PC-3 (cell line): Measurements from ENCODE around the gene CCDC69. TPM values are rescaled to one million over a fixed set of nuclear protein-coding genes. Genes with fewer than 3 reads are reported as not detected.

ENCODE experiments used
- ATAC-seq: fragments of 200-7000 bp; cut with Tn5 transposase; 2 replicates; pipeline ENCODE4 v1.9.1; 2020; ENCODE audit warnings: mild to moderate bottlenecking, moderate library complexity
- BruUV-seq: library from RNA; stranded (reverse); fragments of 400-500 nt; replicated peaks from 2 replicates; lab custom pipeline; 2021; lab: Mats Ljungman, UMichigan
- CTCF ChIA-PET: fragments of 300-600 bp; sonication (Branson Sonifier 250); formaldehyde crosslinking; loops from one replicate; lab custom pipeline; 2022; ENCODE audit warnings: antibody characterized with exemption; lab: Charles Lee
- POLR2A ChIA-PET: fragments of 300-600 bp; sonication (Branson Sonifier 250); formaldehyde crosslinking; loops from one replicate; lab custom pipeline; 2022; ENCODE audit warnings: antibody characterized with exemption; ENCODE audit not compliant: unreplicated experiment; lab: Charles Lee
- DNase-seq: peaks from one replicate; pipeline ENCODE4 v3.0.0-alpha.2; 2015
- H2AFZ ChIP-seq: fragments of 300-600 bp; sonication (generic); 2 replicates; pipeline ENCODE4 v1.6.0; 2016; ENCODE audit warnings: antibody characterized with exemption, low read length
- H3F3A ChIP-seq: fragments of 300-600 bp; sonication (generic); one replicate; pipeline ENCODE4 v1.6.0; 2017; ENCODE audit warnings: antibody characterized with exemption, low read length, control low read depth, mild to moderate bottlenecking; ENCODE audit not compliant: unreplicated experiment
- H3K27ac ChIP-seq: fragments of 300-600 bp; sonication (generic); 2 replicates; pipeline ENCODE4 v1.5.1; 2016; ENCODE audit warnings: mild to moderate bottlenecking, low read length
- H3K27me3 ChIP-seq: fragments of 300-600 bp; sonication (generic); 2 replicates; pipeline ENCODE4 v1.6.1; 2016; ENCODE audit warnings: low read length, mixed read lengths
- H3K36me3 ChIP-seq: fragments of 300-600 bp; sonication (generic); 2 replicates; pipeline ENCODE4 v1.6.1; 2016; ENCODE audit warnings: low read depth, mixed run types, low read length, mixed read lengths
- H3K4me1 ChIP-seq: fragments of 300-600 bp; sonication (generic); 2 replicates; pipeline ENCODE4 v1.5.1; 2016; ENCODE audit warnings: low read length; ENCODE audit not compliant: insufficient read depth
- H3K4me2 ChIP-seq: fragments of 300-600 bp; sonication (generic); 2 replicates; pipeline ENCODE4 v1.6.0; 2016; ENCODE audit warnings: low read length
- H3K4me3 ChIP-seq: fragments of 300-600 bp; sonication (generic); 2 replicates; pipeline ENCODE4 v1.5.1; 2016; ENCODE audit warnings: mild to moderate bottlenecking, low read length, mixed read lengths
- H3K79me2 ChIP-seq: fragments of 300-600 bp; sonication (generic); 2 replicates; pipeline ENCODE4 v1.6.1; 2017; ENCODE audit warnings: low read length, mixed read lengths
- H3K9ac ChIP-seq: fragments of 300-600 bp; sonication (generic); 2 replicates; pipeline ENCODE4 v1.6.0; 2016; ENCODE audit warnings: mild to moderate bottlenecking, low read length
- H3K9me2 ChIP-seq: fragments of 300-600 bp; sonication (generic); replicated peaks from 2 replicates; pipeline ENCODE4 v1.6.1; 2016; ENCODE audit warnings: mixed run types, low read length, mixed read lengths
- H3K9me3 ChIP-seq: fragments of 300-600 bp; sonication (generic); 2 replicates; pipeline ENCODE4 v1.6.1; 2016; ENCODE audit warnings: low read length, mixed read lengths
- H4K20me1 ChIP-seq: fragments of 300-600 bp; sonication (generic); 2 replicates; pipeline ENCODE4 v1.6.1; 2016; ENCODE audit warnings: low read length, mixed read lengths
- CTCF ChIP-seq: fragments of 300-600 bp; sonication (generic); conservative IDR thresholded peaks from 2 replicates; pipeline ENCODE4 v1.5.1; 2017; ENCODE audit warnings: antibody characterized with exemption, low read depth, mild to moderate bottlenecking, low read length
- EZH2 ChIP-seq: fragments of 300-600 bp; sonication (generic); IDR thresholded peaks from one replicate; pipeline ENCODE4 v1.6.1; 2017; ENCODE audit warnings: antibody characterized with exemption, mild to moderate bottlenecking, low read length; ENCODE audit not compliant: unreplicated experiment
- EZH2phosphoT487 ChIP-seq: fragments of 300-600 bp; sonication (generic); IDR thresholded peaks from 2 replicates; pipeline ENCODE4 v1.6.1; 2018; ENCODE audit warnings: mild to moderate bottlenecking, antibody characterized with exemption, low read length, borderline replicate concordance
- intact Hi-C: fragments of 100-400 bp; cut with micrococcal nuclease; formaldehyde crosslinking; loops from 2 replicates; pipeline ENCODE4 v1.9.0; 2023
- total RNA-seq: library from RNA; depleted of rRNA; stranded (reverse); fragments of >200 nt; gene quantifications from 2 replicates; pipeline ENCODE4 v1.2.3, GENCODE V29; 2014

CCDC69 gene
- total RNA-seq, 1 experiment from 2014 or later = 26.4 TPM

- no peaks in the 10 kb centered on the region for H4K20me1 ChIP-seq
- H3K9me2 ChIP-seq = no peaks in the 10 kb centered on the region
- peaks cover 4% of the 10 kb centered on the region; the same call in 1 of the 2 replicates for H3K36me3 ChIP-seq
- H3K79me2 ChIP-seq = no peaks in the 10 kb centered on the region
- H3K4me1 ChIP-seq = no peaks in the 10 kb centered on the region
- H3K9ac ChIP-seq = no peak overlapping the region
- ATAC-seq (no peak), DNase-seq (no peak)
- no peak overlapping the region for H3K27ac ChIP-seq
- H3F3A ChIP-seq = no peaks in the 10 kb centered on the region
- no peak overlapping the region for H3K4me3 ChIP-seq
- H3K27me3 ChIP-seq = no peaks in the 10 kb centered on the region
- CTCF ChIA-PET = no interaction called here
- no peak overlapping the region for H2AFZ ChIP-seq
- POLR2A ChIA-PET = no interaction called here
- H3K4me2 ChIP-seq = no peak overlapping the region
- TF ChIP-seq EZH2phosphoT487 = no peak
- TF ChIP-seq EZH2 = no peak
- no peak for TF ChIP-seq CTCF
- intact Hi-C loops = no loop called here
- no peaks in the 10 kb centered on the region; the same call in 1 of the 2 replicates for H3K9me3 ChIP-seq
- no TSS peak for BruUV-seq
These were observed 27.2 kb downstream of the CCDC69 start for GRCh38 chr5:151196556-151197290.

- H3F3A ChIP-seq = no peaks in the 10 kb centered on the region
- peaks cover 4% of the 10 kb centered on the region; the same call in 1 of the 2 replicates for H3K36me3 ChIP-seq
- intact Hi-C loops = no loop called here
- TF ChIP-seq CTCF = no peak
- no peak for TF ChIP-seq EZH2phosphoT487
- no peak for TF ChIP-seq EZH2
- H3K9me3 ChIP-seq = no peaks in the 10 kb centered on the region; the same call in 1 of the 2 replicates
- BruUV-seq = no TSS peak
- POLR2A ChIA-PET = no interaction called here
- no peaks in the 10 kb centered on the region for H3K9me2 ChIP-seq
- no peaks in the 10 kb centered on the region for H3K27me3 ChIP-seq
- H3K79me2 ChIP-seq = no peaks in the 10 kb centered on the region
- H3K27ac ChIP-seq = no peak overlapping the region
- CTCF ChIA-PET = no interaction called here
- H3K4me2 ChIP-seq = no peak overlapping the region
- H3K4me1 ChIP-seq = no peaks in the 10 kb centered on the region
- H4K20me1 ChIP-seq = no peaks in the 10 kb centered on the region
- no peak overlapping the region for H2AFZ ChIP-seq
- ATAC-seq = no peak
- H3K4me3 ChIP-seq = no peak overlapping the region
- no peak for DNase-seq
- no peak overlapping the region for H3K9ac ChIP-seq
These were observed 28.3 kb downstream of the CCDC69 start for GRCh38 chr5:151195622-151196021.

GRCh38 chr5:151192626-151193025, 31.3 kb downstream of the CCDC69 start:
- no peak for ATAC-seq
- Histone ChIP-seq H3K9me3 (peaks cover 9% of the 10 kb centered on the region; the same call in 1 of the 2 replicates), H3K4me3 (no peak overlapping the region), H3K9me2 (no peaks in the 10 kb centered on the region), H4K20me1 (no peaks in the 10 kb centered on the region), H3K4me1 (no peaks in the 10 kb centered on the region), H3K4me2 (no peak overlapping the region), H3F3A (no peaks in the 10 kb centered on the region), H2AFZ (no peak overlapping the region), H3K27ac (no peak overlapping the region), H3K36me3 (peaks cover 10% of the 10 kb centered on the region; the same call in 1 of the 2 replicates), H3K79me2 (no peaks in the 10 kb centered on the region), H3K27me3 (no peaks in the 10 kb centered on the region), H3K9ac (no peak overlapping the region)
- TF ChIP-seq CTCF (no peak), EZH2 (no peak), EZH2phosphoT487 (no peak)
- intact Hi-C loops = no loop called here
- DNase-seq = no peak
- no TSS peak for BruUV-seq
- CTCF ChIA-PET = interaction anchor here (0.7 kb wide), 1 partner anchor 138 kb away, joined by 3 read pairs; no protein-coding TSS in a partner anchor
- POLR2A ChIA-PET = no interaction called here
